A204.1 (cell line): ENCODE data around the gene ATP8B2.
A peak's percentile ranks its signal among the peaks of the same experiment; 100 is the strongest.
"Not testable (repeated sequence)": the region's sequence is repeated elsewhere in the genome, so short reads cannot be mapped to it uniquely, and the experiment has no call there.

Experiments
- FAIRE-seq: peaks from 2 replicates; lab custom pipeline; 2012; peaks lifted over from hg19 to GRCh38; lab: Jason Lieb, UNC

The ATP8B2 gene

GRCh38 chr1:154325583-154326545, 539 bp downstream of the ATP8B2 start:
- peak; percentile 23 for FAIRE-seq

GRCh38 chr1:154326546-154327465, 1.5 kb downstream of the ATP8B2 start:
- no peak for FAIRE-seq

DNA sequence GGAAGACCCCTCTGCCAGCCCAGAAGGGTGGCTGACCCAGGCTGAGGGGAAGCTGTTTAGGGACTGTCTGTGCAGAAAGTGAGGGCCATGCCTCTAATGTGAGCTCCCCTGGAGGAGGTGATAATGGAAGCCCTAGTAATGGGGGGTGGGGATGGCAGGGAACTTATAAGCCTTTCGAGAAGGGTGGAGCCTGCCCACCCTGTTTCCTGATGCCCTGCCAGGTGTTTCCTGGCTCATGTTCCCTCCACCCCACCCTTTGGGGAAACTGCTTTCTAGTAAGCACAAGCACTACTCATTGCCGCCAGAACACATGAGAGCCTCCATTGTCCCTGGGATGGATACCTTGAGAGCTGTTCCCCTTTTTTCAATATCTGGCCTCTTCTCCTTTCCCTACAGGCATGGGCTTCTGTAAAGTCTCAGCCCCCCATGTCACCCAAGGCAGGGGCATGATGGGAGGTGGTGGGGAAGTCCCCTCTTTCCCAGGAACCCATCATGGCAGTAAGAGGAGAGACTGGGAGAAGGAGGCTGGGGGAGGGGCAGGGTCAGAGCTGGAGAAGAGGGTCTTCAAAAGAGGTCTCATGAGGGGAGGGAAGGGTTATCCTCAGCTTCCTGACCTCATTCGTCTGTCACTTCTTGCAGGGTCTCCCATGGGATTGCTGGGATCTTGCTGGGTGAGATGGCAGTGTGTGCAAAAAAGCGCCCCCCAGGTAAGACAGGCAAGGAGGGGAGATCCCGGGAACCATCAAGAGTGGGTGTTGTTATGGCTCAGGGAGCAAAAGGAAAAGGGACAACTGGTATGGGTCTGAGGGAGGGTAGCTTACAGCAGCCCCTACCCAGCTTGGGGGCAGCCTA, 2.4 kb downstream of the ATP8B2 start:
- FAIRE-seq, result no peak

GRCh38 chr1:154328318-154329151, 3.2 kb downstream of the ATP8B2 start:
- no peak for FAIRE-seq

- FAIRE-seq, result no peak
Measured at GRCh38 chr1:154329152-154329521, 3.8 kb downstream of the ATP8B2 start.

DNA sequence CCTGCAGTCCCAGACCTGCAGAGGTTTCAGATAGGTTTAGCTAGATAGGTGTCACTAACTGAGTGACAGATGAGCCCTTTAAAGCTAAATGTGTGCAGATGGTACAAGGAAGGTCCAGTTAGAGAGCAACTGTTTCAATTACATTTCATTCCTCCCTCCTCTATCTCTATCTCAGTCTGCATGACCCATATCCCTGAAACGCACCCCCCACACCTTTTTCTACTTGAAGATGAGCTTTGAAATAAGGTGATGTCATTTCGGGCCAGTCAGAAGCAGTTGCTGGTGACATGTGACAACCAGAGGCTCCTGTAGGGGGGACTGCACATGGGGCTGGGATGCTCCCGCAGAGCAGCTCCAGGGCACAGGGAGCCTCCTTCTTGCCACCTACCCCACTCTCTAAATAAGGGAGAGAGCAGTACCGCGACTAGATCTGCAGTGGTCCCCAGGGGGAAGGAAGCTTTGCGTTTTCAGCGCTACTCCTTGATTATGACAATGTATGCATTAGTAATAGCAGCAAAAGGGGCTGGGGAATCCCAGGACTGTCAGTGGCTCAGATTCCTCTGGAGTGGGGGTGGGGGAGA, 4.3 kb downstream of the ATP8B2 start:
- FAIRE-seq, result no peak

DNA sequence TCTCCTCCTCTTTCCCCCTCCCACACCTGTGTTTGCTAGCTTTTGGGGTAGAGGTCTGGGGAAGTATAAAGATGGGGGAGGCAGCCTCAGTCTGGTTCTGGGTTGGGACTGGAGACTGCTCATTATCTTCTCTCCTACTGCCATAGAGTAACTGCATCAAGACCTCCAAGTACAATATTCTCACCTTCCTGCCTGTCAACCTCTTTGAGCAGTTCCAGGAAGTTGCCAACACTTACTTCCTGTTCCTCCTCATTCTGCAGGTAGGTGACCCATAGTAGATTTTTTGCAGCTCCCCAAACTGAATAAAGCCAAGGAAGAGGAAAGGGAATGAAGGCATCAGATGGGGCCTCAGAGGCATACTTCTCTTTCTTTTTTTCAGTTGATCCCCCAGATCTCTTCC, 5.3 kb downstream of the ATP8B2 start:
- FAIRE-seq, result no peak

DNA sequence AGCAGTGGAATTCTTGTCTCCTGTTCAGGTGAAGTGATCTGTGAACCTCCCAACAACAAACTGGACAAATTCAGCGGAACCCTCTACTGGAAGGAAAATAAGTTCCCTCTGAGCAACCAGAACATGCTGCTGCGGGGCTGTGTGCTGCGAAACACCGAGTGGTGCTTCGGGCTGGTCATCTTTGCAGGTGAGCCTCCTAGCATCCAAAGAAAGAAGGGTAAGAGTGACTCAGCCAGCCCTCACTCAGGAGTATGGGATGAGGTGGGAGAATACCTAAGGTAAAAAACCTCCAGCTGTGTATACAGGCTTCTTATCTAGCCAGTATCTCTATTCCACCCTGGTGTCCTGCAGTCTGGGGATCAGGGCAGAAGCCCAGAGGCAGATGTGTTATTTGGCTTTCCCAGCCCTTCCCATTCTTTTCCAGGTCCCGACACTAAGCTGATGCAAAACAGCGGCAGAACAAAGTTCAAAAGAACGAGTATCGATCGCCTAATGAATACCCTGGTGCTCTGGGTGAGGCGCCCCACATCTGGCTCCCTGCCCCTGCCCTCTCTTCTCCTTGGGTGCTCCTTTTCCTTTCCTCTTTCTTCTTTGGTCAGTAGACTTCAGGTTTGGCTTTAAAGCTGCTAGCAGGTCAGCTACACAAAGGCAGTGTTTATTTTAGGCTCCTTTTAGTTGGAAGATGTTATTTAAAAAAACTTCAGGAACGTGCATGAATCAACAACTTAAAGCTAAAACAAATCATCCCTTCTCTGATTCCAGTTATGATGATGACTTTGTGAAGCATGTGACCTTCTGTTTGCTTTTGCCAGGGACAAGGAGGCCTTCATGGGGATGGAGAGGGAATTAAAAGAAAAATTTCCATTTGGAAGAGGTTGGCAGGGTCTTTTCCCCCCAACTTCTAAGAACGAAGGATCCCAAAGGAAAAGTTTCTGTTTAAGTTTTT, 9.0 kb downstream of the ATP8B2 start:
- no peak for FAIRE-seq

DNA sequence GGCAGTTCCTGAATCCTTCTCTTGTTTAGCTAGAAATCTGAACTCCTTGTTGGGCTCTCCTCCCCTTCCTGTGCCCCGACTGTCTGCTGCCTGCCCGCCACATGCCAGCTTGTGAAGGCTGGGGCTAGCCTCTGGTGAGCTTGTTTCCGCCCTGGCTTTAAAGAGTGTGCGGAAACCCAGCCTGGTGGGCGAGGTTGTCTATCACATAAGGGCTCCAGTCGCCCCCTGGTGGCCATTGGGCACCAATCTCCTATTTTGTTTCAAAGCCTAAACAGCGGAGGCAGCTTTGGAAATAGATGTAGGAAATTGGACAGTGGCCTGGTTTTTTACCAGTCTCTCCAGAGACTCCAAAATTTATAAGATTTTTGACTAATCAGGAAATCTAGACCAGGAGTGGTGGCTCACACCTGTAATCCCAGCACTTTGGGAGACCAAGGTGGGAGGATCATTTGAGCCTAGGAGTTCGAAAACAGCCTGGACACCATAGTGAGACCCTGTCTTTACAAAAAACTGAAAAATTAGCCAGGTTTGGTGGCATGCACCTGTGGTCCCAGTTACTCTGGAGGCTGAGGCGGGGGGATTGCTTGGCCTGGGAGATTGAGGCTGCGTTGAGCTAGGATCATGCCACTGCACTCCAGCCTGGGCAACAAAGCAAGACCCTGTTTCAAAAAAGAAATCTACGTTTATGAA, 9.8 kb downstream of the ATP8B2 start:
- peak; percentile 21 for FAIRE-seq

GRCh38 chr1:154337253-154337894, 12.0 kb downstream of the ATP8B2 start:
- FAIRE-seq, result no peak

DNA sequence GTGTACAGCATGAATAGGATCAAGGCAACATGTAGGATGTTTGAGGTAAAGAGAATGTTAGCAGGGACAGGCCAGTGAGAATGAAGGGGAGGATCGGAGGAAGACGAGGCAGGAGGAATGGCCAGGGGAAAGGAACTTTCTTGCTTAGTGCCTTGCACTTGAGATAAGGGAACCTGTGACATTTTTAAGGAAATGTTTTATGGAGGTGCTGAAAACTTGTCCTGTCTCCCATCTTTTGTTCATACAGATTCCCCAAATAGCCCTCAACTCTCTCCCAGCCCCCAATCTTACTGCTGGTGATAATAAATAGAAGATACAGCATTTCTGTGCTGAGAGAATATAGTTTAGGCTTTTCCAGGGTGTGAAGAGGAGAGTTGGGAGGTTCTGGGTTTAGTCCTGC, 13.6 kb downstream of the ATP8B2 start:
- no peak for FAIRE-seq

DNA sequence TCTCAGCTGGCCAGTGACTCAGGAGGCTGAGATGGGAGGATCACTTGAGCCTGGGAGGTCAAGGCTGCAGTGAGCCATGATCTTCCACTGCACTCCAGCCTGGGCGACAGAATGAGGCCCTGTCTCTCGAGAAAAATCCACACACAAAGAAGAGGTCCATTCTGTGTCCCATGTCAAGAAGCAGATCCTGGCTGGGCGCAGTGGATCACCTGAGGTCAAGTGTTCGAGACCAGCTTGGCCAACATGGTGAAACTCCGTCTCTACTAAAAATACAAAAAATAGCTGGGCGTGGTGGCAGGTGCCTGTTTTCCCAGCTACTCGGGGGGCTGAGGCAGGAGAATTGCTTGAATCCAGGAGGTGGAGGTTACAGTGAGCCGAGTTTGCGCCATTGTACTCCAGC, 16.0 kb downstream of the ATP8B2 start:
- not testable (repeated sequence) for FAIRE-seq

DNA sequence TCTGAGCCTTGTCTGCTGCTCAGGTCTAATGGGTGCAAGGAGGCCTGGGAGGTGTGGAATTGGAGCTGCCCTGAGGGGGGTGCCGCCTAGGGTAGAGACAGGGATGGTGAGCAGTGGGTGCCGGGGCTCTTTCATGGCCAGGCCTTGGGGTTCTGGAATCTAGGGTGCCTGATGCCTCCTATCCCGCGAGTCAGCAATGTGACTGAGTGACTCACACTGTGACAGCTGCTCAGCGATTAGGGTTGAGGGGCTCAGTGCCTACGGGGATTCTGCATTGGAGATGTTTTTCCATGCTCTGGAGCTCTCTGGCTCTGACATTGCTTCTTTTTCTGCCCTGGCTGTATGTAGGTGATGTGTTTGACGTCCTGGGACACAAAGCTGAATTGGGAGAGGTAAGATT, 16.8 kb downstream of the ATP8B2 start:
- FAIRE-seq, result no peak

GRCh38 chr1:154342836-154343472, 17.6 kb downstream of the ATP8B2 start:
- FAIRE-seq, result no peak

DNA sequence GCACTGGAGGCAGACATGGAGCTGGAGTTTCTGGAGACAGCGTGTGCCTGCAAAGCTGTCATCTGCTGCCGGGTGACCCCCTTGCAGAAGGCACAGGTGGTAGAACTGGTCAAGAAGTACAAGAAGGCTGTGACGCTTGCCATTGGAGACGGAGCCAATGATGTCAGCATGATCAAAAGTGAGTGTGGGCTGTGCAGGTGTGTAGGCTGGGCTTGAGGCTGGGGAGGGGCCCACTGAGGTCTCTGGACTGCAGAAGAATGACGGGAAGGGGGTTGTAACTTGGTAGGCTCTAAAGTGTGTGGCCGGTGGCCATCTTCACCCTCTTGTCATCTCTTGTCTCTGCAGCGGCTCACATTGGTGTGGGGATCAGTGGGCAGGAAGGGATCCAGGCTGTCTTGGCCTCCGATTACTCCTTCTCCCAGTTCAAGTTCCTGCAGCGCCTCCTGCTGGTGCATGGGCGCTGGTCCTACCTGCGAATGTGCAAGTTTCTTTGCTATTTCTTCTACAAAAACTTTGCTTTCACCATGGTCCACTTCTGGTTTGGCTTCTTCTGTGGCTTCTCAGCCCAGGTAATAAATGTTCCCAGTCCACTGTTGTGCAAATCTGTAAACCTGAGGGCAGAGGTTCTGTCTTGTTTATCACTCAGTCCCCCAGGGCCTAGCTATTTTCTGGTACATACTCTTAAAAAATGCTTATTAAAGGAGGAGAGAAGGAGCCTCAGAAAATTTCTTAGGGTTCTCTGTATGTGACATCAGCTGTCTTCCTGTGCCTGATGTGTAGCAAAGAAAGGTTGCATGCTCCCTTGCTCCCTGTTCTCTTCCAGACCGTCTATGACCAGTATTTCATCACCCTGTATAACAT, 19.9 kb downstream of the ATP8B2 start:
- no peak for FAIRE-seq

DNA sequence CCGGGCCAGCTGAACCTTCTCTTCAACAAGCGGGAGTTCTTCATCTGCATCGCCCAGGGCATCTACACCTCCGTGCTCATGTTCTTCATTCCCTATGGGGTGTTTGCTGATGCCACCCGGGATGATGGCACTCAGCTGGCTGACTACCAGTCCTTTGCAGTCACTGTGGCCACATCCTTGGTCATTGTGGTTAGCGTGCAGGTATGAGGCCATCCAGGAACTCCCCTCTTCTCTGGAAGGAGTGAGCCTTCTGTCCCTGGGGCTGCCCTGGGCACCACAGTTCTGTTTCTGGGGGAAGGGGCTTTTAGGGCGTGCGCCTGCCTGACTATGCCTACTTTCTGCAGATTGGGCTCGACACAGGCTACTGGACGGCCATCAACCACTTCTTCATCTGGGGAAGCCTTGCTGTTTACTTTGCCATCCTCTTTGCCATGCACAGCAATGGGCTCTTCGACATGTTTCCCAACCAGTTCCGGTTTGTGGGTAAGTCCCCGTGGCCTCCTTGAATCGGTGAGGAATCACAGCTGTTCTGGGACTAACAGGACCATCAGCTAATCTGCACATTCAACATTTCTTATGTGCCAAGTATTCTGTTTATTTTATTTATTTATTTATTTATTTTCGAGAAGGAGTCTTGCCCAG, 21.1 kb downstream of the ATP8B2 start:
- no peak for FAIRE-seq

GRCh38 chr1:154347961-154348360, 22.6 kb downstream of the ATP8B2 start:
- FAIRE-seq, result no peak
